Endodermal cell (in vitro differentiated cells): Measurements from ENCODE around the gene PLEKHG2. TPM values are rescaled to one million over a fixed set of nuclear protein-coding genes. Genes with fewer than 3 reads are reported as not detected.

Experiments used
- DNase-seq: peaks from one replicate; pipeline ENCODE4 v3.0.0-alpha.2; 2017
- H3K27ac ChIP-seq: 2 replicates; pipeline ENCODE4 v1.5.1; 2013; ENCODE audit warnings: mild to moderate bottlenecking, low read depth, low read length, moderate library complexity
- H3K27me3 ChIP-seq: 2 replicates; pipeline ENCODE4 v1.6.1; 2013; ENCODE audit warnings: mild to moderate bottlenecking, low read length, moderate library complexity; ENCODE audit not compliant: insufficient read depth, control insufficient read depth, poor library complexity, severe bottlenecking
- H3K36me3 ChIP-seq: 2 replicates; pipeline ENCODE4 v1.7.0; 2013; ENCODE audit warnings: mild to moderate bottlenecking, low read length, moderate library complexity; ENCODE audit not compliant: control insufficient read depth, insufficient read depth
- H3K4me1 ChIP-seq: one replicate; pipeline ENCODE4 v1.7.0; 2013; ENCODE audit warnings: low read length; ENCODE audit not compliant: control insufficient read depth, insufficient read depth
- H3K4me3 ChIP-seq: 2 replicates; pipeline ENCODE4 v1.5.1; 2013; ENCODE audit warnings: mild to moderate bottlenecking, low read length, moderate library complexity
- H3K9ac ChIP-seq: 2 replicates; pipeline ENCODE4 v1.6.1; 2013; ENCODE audit warnings: mild to moderate bottlenecking, low read length, moderate library complexity; ENCODE audit not compliant: poor library complexity, severe bottlenecking; ENCODE audit errors: extremely low read depth
- H3K9me3 ChIP-seq: 2 replicates; pipeline ENCODE4 v1.6.1; 2013; ENCODE audit warnings: mild to moderate bottlenecking, low read length, moderate library complexity; ENCODE audit not compliant: control insufficient read depth
- H3K27ac Mint-ChIP-seq: 2 replicates; pipeline ENCODE4 v1.8.0; 2020; ENCODE audit warnings: mixed read lengths
- H3K27me3 Mint-ChIP-seq: 2 replicates; pipeline ENCODE4 v1.8.0; 2021; ENCODE audit warnings: mild to moderate bottlenecking, mixed read lengths; ENCODE audit not compliant: insufficient read depth
- H3K36me3 Mint-ChIP-seq: 2 replicates; pipeline ENCODE4 v1.8.0; 2020; ENCODE audit warnings: low read depth, mixed read lengths
- H3K4me1 Mint-ChIP-seq: 2 replicates; pipeline ENCODE4 v1.8.0; 2020; ENCODE audit warnings: mixed read lengths
- H3K4me3 Mint-ChIP-seq: 2 replicates; pipeline ENCODE4 v1.8.0; 2020; ENCODE audit warnings: mild to moderate bottlenecking, moderate library complexity, mixed read lengths
- H3K9me3 Mint-ChIP-seq: 2 replicates; pipeline ENCODE4 v1.8.0; 2020; ENCODE audit warnings: mild to moderate bottlenecking, mixed read lengths
- CTCF ChIP-seq: fragments of 200-600 bp; sonication (generic); conservative IDR thresholded peaks from 2 replicates; pipeline ENCODE4 v1.5.0; 2021; ENCODE audit warnings: antibody characterized with exemption, mild to moderate bottlenecking
- WGBS, 2 experiments: methylation state at CpG; one replicate each; pipeline versions ENCODE4 v1.1.5 to v1.1.7; 2013; ENCODE audit warnings: missing lambda C conversion rate in 2 of 2, mixed read lengths in 1 of 2; ENCODE audit not compliant: insufficient coverage in 1 of 2, insufficient read length in 1 of 2; 5-methylcytosine and 5-hydroxymethylcytosine counted together
- total RNA-seq, 2 donors: library from RNA; stranded (reverse); fragmentation: NEBNext Ultra II Directional in 1 of 2; extraction: Animal tissue kit (Norgen Biotek cat#: 25700) in 1 of 2; gene quantifications; 2 replicates in 1 of 2; 3 replicates in 1 of 2; pipeline ENCODE4 v1.2.1, GENCODE V29; 2021

The PLEKHG2 gene
- total RNA-seq, 2 donors from 2014 or later = 127 to 160 TPM

GRCh38 chr19:39370735-39371134, 41.7 kb upstream of the PLEKHG2 start:
- H3K9ac ChIP-seq = no peak overlapping the region
- DNase-seq = no peak
- Mint-ChIP-seq H3K9me3 (no peaks in the 10 kb centered on the region), H3K36me3 (peaks cover 76% of the 10 kb centered on the region), H3K4me3 (no peak overlapping the region), H3K4me1 (no peaks in the 10 kb centered on the region), H3K27ac (no peak overlapping the region), H3K27me3 (no peaks in the 10 kb centered on the region)
- H3K4me1 ChIP-seq = no peaks in the 10 kb centered on the region
- peaks cover 76% of the 10 kb centered on the region for H3K36me3 ChIP-seq
- TF ChIP-seq CTCF = no peak
- no peaks in the 10 kb centered on the region for H3K9me3 ChIP-seq
- no peak overlapping the region for H3K4me3 ChIP-seq
- H3K27me3 ChIP-seq = no peaks in the 10 kb centered on the region
- WGBS, 2 experiments = 95 to 100% methylated on average over 4 to 5 of the region's 5 CpGs
- H3K27ac ChIP-seq = no peak overlapping the region

DNA sequence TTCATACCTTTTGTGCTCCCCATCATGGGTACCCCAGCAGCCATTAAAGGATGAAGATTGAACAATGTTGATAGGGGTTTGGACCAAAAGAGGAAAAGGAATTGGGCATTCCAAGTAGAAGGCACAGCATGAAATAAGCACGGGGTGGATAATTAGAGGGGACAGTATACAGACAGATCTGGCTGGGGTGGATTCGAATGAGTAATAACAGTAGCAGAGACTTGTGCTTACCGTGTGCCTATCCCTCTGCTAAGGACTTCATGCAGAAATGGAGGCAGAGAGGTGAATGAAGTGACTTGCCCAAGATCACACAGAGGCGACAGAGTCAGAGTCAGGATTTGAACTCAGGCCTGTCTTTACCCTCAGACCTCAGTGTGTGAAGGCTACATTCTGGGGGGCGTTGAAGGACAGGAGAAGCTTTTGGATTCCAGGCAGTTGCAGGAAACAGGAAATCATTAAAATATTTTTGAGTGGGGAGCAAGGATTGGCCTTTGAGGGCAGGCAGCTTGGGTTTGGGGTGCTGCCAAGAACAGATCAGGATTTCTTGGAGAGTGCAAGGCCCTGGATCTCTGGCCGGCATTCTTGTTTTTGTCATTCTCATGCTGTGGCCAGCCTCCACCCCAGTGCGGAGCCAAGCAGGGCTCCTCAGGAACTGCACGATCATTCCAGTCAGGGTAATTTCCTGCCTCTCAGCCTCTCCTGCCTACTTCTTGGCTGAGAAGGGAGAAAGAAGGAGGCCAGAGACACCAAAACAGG, 40.2 kb upstream of the PLEKHG2 start:
- DNase-seq = no peak
- Mint-ChIP-seq H3K27me3 (no peaks in the 10 kb centered on the region), H3K4me3 (no peak overlapping the region), H3K9me3 (no peaks in the 10 kb centered on the region), H3K36me3 (peaks cover 78% of the 10 kb centered on the region), H3K27ac (no peak overlapping the region), H3K4me1 (no peaks in the 10 kb centered on the region)
- Histone ChIP-seq H3K4me3 (no peak overlapping the region), H3K27ac (no peak overlapping the region), H3K9ac (no peak overlapping the region), H3K36me3 (peaks cover 75% of the 10 kb centered on the region), H3K27me3 (no peaks in the 10 kb centered on the region), H3K9me3 (no peaks in the 10 kb centered on the region), H3K4me1 (no peaks in the 10 kb centered on the region)
- 79 to 83% methylated on average over 6 to 8 of the region's 8 CpGs for WGBS, 2 experiments
- TF ChIP-seq CTCF = no peak

DNA sequence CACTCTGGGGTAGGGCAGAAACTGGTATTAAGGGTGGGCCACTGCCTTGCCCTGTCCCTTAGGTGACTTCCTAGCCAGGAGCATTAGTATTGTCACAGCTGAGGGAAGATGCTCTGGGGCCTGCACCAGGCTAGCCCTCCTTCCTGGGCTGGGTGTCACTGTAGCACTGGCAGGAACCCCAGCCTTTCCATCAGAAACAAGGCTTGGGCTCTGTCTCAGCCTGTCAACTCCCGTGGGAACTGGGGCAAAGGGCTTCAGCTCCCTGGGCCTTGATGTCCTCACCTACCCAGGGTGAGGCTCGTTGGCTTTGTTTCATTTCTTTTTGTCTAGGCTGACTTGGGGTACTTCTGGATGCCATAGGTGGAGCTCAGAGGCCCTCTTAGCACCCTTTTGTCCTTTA, 39.5 kb upstream of the PLEKHG2 start:
- no peak overlapping the region for H3K4me3 Mint-ChIP-seq
- no peak for TF ChIP-seq CTCF
- no peaks in the 10 kb centered on the region for H3K27me3 ChIP-seq

More for the DNA sequence above, 39.5 kb upstream of the PLEKHG2 start:
- Histone ChIP-seq H3K4me1 (no peaks in the 10 kb centered on the region), H3K9me3 (no peaks in the 10 kb centered on the region), H3K4me3 (no peak overlapping the region), H3K27ac (no peak overlapping the region), H3K9ac (no peak overlapping the region), H3K36me3 (peaks cover 82% of the 10 kb centered on the region)
- peaks cover 82% of the 10 kb centered on the region for H3K36me3 Mint-ChIP-seq
- no peak overlapping the region for H3K27ac Mint-ChIP-seq
- no peak for DNase-seq
- no peaks in the 10 kb centered on the region for H3K9me3 Mint-ChIP-seq
- 97 to 100% methylated on average over 2 of the region's 2 CpGs for WGBS, 2 experiments
- no peaks in the 10 kb centered on the region for H3K4me1 Mint-ChIP-seq
- no peaks in the 10 kb centered on the region for H3K27me3 Mint-ChIP-seq
